NCI-H2107 treated with DMSO at 0.1 percent for 48 hours (cell line): ENCODE data around the gene RFX4.

Experiments used
- DNase-seq: peaks from one replicate; lab custom pipeline; 2025; ENCODE audit not compliant: unreplicated experiment; lab: John Stamatoyannopoulos, UW

The RFX4 gene

DNA sequence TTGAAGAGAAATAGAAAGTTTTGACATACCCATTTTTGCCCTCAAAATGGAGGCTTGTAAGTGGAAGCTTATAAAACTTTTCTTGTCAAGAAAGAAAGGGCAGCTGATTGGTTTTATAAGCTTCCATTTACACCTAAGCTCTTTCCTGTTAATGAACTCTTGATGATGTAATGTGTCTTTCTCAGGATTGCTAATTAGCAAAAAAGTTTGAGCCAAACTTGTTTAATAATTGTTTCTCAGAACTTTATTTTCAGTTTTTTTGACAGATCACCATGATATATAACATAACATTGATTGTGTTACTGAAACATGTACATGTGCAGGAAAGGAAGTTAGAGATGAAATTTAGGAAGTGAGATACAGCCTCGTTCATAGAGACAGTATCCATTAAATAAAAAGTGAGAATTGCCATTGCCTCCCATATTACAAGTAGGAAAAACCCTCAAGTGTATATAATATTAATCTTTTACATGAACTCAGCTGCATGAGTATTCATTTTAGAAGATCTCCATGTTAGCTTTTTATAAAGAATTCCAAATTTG is 218.4 kb downstream of the RFX4 start:
- DNase-seq, result no peak

DNA sequence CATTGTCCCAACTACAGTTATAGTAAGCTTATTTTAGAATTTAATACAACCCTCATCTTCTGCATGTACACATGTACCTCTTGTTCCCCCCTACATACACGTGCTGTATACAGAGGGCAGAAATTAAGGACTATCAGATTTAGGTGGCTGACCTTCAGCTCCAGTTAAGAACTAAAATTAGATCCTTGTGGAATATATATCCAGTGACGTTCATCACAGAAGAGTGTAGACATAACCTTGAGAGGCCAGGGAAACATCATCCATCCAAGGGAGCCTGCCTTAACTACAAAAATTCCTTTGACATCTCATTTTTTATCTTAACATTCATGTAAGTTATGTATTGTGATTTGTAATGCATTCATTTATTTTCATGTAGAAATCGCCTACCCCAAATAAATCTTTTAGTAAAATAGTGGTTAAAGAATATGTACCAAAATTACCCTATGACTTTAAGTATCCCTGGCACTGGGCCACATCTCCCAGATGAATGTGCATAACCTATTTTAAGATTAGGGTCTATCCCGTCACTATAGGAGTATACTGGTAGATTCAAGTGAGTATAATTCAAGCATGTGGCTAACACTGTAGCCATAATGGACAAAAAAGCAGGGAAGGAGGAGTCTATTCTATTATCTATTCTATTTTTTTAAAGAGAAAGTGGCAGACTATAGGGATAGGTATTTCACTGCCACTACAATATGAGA is 219.2 kb downstream of the RFX4 start:
- no peak for DNase-seq

DNA sequence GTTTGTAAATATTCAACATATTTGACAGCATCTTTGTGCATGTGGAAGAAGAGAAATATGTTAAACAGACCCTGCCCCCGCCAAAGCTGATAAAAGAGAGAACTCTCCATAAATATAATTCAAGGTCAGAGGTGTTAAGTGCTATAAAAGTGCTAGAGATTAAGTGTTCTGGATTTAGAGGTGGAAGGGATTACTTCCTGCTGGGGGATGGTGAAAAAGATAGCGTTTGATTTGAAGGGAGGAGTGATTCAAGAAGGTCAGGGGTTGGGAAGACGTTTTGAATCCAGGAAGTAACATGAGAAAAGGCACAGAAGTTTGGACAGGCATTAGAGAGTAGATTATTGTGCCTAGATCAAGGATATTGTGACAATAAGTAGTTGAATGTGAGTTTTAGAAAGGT is 221.9 kb downstream of the RFX4 start:
- no peak for DNase-seq
